Measurements from ENCODE around the gene SCYGR7. TPM values are rescaled to one million over a fixed set of nuclear protein-coding genes. Genes with fewer than 3 reads are reported as not detected.

Gene SCYGR7
- not detected for total RNA-seq
- long read RNA-seq = 0 reads

DNA sequence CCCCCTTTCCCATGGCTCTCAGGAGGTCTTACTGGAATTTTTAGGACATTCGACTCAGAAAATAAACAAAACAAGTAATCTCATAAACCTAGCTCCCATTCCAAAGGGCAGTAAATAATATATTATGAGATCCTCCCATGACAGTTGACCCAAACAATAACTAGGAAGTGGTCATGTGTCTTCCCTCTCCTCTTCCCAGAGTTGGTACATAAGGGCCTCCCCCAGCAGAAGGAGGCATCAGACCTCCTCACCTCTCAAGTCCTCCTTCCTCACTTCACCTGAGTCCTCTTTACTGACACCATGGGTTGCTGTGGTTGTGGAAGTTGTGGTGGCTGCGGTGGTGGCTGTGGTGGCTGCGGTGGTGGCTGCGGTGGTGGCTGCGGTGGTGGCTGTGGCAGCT, at the start of gene SCYGR7:
Gene SCYGR7, plus strand, starts transcription at position 301 of the 400 bp plus-strand sequence. Its CDS starts 0 bp downstream, at position 301.
- Histone ChIP-seq H3K4me3 (no peak within 1 kb of the TSS), H3K9me3 (replicated peaks) (no peaks in the 10 kb centered on the region), H3K4me1 (no peaks in the 10 kb centered on the region), H3K36me3 (no peaks in the 10 kb centered on the region), H3K27ac (replicated peaks) (no peak within 1 kb of the TSS), H3K27me3 (ENCODE audit: low read depth) (peaks cover 68% of the 10 kb centered on the region)
- DNase-seq = no peak
- intact Hi-C loops (cut with micrococcal nuclease) = no loop called here
- TF ChIP-seq, protein P1, sequence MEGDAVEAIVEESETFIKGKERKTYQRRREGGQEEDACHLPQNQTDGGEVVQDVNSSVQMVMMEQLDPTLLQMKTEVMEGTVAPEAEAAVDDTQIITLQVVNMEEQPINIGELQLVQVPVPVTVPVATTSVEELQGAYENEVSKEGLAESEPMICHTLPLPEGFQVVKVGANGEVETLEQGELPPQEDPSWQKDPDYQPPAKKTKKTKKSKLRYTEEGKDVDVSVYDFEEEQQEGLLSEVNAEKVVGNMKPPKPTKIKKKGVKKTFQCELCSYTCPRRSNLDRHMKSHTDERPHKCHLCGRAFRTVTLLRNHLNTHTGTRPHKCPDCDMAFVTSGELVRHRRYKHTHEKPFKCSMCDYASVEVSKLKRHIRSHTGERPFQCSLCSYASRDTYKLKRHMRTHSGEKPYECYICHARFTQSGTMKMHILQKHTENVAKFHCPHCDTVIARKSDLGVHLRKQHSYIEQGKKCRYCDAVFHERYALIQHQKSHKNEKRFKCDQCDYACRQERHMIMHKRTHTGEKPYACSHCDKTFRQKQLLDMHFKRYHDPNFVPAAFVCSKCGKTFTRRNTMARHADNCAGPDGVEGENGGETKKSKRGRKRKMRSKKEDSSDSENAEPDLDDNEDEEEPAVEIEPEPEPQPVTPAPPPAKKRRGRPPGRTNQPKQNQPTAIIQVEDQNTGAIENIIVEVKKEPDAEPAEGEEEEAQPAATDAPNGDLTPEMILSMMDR (IDR thresholded peaks at IDR 0.05; ENCODE audit: borderline replicate concordance) = no peak

GRCh38 chr2:227684258-227684657, 43.9 kb upstream of the SCYGR7 start:
- Histone ChIP-seq H3K27me3 (ENCODE audit: low read depth) (peaks cover 10% of the 10 kb centered on the region), H3K36me3 (no peaks in the 10 kb centered on the region), H3K27ac (replicated peaks) (no peak overlapping the region), H3K9me3 (replicated peaks) (no peaks in the 10 kb centered on the region), H3K4me3 (no peak overlapping the region), H3K4me1 (no peaks in the 10 kb centered on the region)
- intact Hi-C loops (cut with micrococcal nuclease) = no loop called here
- DNase-seq = no peak
- TF ChIP-seq, protein P1 (IDR thresholded peaks at IDR 0.05; ENCODE audit: borderline replicate concordance) = no peak

DNA sequence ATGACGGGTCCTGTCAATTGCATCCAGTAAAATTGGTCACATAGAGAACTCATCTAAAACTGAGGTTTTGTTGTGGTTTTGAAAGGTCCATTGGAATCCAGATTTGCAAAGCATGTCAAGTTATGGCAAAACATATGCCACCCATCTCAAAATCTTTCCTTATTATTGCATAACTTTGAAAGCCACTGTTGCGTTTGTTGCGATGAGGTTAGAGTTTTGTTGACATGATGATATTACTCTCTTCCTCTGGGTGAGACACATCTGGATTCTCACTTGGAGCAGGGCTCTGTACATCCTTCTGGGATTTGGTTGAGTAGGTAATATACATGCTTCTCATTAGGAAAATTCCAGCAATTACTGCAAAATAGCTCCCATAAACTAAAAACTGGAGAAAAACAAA, 40.9 kb upstream of the SCYGR7 start:
- Histone ChIP-seq H3K27me3 (ENCODE audit: low read depth) (peaks cover 10% of the 10 kb centered on the region), H3K9me3 (replicated peaks) (no peaks in the 10 kb centered on the region), H3K36me3 (no peaks in the 10 kb centered on the region), H3K4me1 (no peaks in the 10 kb centered on the region), H3K27ac (replicated peaks) (no peak overlapping the region), H3K4me3 (no peak overlapping the region)
- intact Hi-C loops (cut with micrococcal nuclease) = no loop called here
- no peak for DNase-seq
- TF ChIP-seq, protein P1 (IDR thresholded peaks at IDR 0.05; ENCODE audit: borderline replicate concordance) = no peak

GRCh38 chr2:227696990-227697679, 31.0 kb upstream of the SCYGR7 start:
- no peak for DNase-seq
- H3K9me3 ChIP-seq (replicated peaks) = peaks cover 8% of the 10 kb centered on the region
- no peaks in the 10 kb centered on the region for H3K36me3 ChIP-seq
- no peaks in the 10 kb centered on the region for H3K4me1 ChIP-seq
- intact Hi-C loops (cut with micrococcal nuclease) = no loop called here
- TF ChIP-seq, protein P1 (IDR thresholded peaks at IDR 0.05; ENCODE audit: borderline replicate concordance) = no peak
- H3K27me3 ChIP-seq (ENCODE audit: low read depth) = no peaks in the 10 kb centered on the region
- no peak overlapping the region for H3K27ac ChIP-seq (replicated peaks)
- H3K4me3 ChIP-seq = no peak overlapping the region

DNA sequence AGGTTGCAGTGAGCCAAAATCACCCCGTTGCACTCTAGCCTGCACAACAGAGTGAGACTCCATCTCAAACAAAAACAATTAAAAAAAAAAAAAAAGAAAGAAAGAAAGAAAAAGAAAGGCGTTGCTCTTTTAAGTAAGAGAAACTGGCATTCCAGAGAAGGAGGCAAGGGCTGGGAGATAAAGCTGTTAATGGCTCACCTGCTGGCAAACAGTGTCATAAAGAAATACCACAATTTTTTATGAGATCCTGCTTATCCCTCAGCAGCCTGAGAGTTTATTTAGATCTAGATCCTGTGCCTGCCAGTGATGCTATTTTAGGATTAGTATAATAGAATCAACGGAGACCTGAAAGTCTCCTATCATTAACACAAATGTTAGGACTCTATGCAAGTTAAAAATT, 26.6 kb upstream of the SCYGR7 start:
- intact Hi-C loops (cut with micrococcal nuclease) = no loop called here
- no peaks in the 10 kb centered on the region for H3K36me3 ChIP-seq
- peaks cover 21% of the 10 kb centered on the region for H3K27me3 ChIP-seq (ENCODE audit: low read depth)
- no peaks in the 10 kb centered on the region for H3K4me1 ChIP-seq
- H3K4me3 ChIP-seq = no peak overlapping the region
- peaks cover 10% of the 10 kb centered on the region for H3K9me3 ChIP-seq (replicated peaks)
- H3K27ac ChIP-seq (replicated peaks) = no peak overlapping the region
- DNase-seq = no peak
- TF ChIP-seq, protein P1 (IDR thresholded peaks at IDR 0.05; ENCODE audit: borderline replicate concordance) = no peak

All from left ventricle myocardium inferior (tissue), 1 donor.